IMR-90 (cell line): ENCODE results near the gene MAML3.

ENCODE experiments used
- CEBPB ChIP-seq: IDR thresholded peaks from 2 replicates; pipeline ENCODE4 v1.6.1; 2012; ENCODE audit warnings: low read depth, low read length, improper control_type of control experiment
- CTCF ChIP-seq: conservative IDR thresholded peaks from 2 replicates; pipeline ENCODE4 v1.5.1; 2012; ENCODE audit warnings: mild to moderate bottlenecking, low read depth, low read length, improper control_type of control experiment
- MAFK ChIP-seq: IDR thresholded peaks from 2 replicates; pipeline ENCODE4 v1.6.1; 2012; ENCODE audit warnings: low read depth, low read length, improper control_type of control experiment
- MXI1 ChIP-seq: IDR thresholded peaks from 2 replicates; pipeline ENCODE4 v1.6.1; 2012; ENCODE audit warnings: low read depth, mild to moderate bottlenecking, low read length, moderate library complexity, borderline replicate concordance
- POLR2A ChIP-seq: IDR thresholded peaks from 2 replicates; pipeline ENCODE4 v1.6.1; 2012; ENCODE audit warnings: mild to moderate bottlenecking, low read depth, low read length
- RAD21 ChIP-seq: IDR thresholded peaks from 2 replicates; pipeline ENCODE4 v1.6.1; 2012; ENCODE audit warnings: low read length, improper control_type of control experiment
- RCOR1 ChIP-seq: IDR thresholded peaks from 2 replicates; pipeline ENCODE4 v1.6.1; 2012; ENCODE audit warnings: mild to moderate bottlenecking, low read length, improper control_type of control experiment; ENCODE audit not compliant: insufficient replicate concordance

- TF ChIP-seq CTCF (no peak), CEBPB (no peak), RCOR1 (no peak), POLR2A (no peak), MXI1 (no peak), MAFK (no peak), RAD21 (no peak)
Measured at GRCh38 chr4:140122891-140123290, 31.1 kb downstream of the MAML3 start.
